Activated T-cell treated with anti-CD3 and anti-CD28 coated beads, Interleukin-2, amount 50 U/mL, for 24 hours (primary cell): ENCODE data around the gene BNC2.

ENCODE experiments used
- DNase-seq: peaks from one replicate; pipeline ENCODE4 v3.0.0-alpha.2; 2020
- H3K27ac Mint-ChIP-seq: 2 replicates; pipeline ENCODE4 v1.8.0; 2020; ENCODE audit warnings: mild to moderate bottlenecking, mixed read lengths
- H3K27me3 Mint-ChIP-seq: 2 replicates; pipeline ENCODE4 v1.8.0; 2020; ENCODE audit warnings: mixed read lengths
- H3K36me3 Mint-ChIP-seq: 2 replicates; pipeline ENCODE4 v1.8.0; 2020; ENCODE audit warnings: low read depth, mixed read lengths
- H3K4me1 Mint-ChIP-seq: 2 replicates; pipeline ENCODE4 v1.8.0; 2020; ENCODE audit warnings: low read depth, mixed read lengths
- H3K4me3 Mint-ChIP-seq: 2 replicates; pipeline ENCODE4 v1.8.0; 2020; ENCODE audit warnings: mild to moderate bottlenecking, moderate library complexity, mixed read lengths
- H3K9me3 Mint-ChIP-seq: 2 replicates; pipeline ENCODE4 v1.8.0; 2020; ENCODE audit warnings: mixed read lengths

BNC2 gene

GRCh38 chr9:16879416-16879815, 8.9 kb upstream of the BNC2 start:
- Mint-ChIP-seq H3K27me3 (no peaks in the 10 kb centered on the region), H3K4me3 (no peak overlapping the region), H3K36me3 (no peaks in the 10 kb centered on the region), H3K9me3 (peaks cover 30% of the 10 kb centered on the region), H3K4me1 (no peaks in the 10 kb centered on the region), H3K27ac (no peak overlapping the region)
- DNase-seq: no peak

GRCh38 chr9:16877256-16877655, 6.8 kb upstream of the BNC2 start:
- Mint-ChIP-seq H3K4me3 (no peak overlapping the region), H3K9me3 (peaks cover 23% of the 10 kb centered on the region), H3K27ac (no peak overlapping the region), H3K36me3 (no peaks in the 10 kb centered on the region), H3K27me3 (peaks cover 15% of the 10 kb centered on the region), H3K4me1 (no peaks in the 10 kb centered on the region)
- no peak for DNase-seq

GRCh38 chr9:16873126-16873802, 2.8 kb upstream of the BNC2 start:
- peaks cover 13% of the 10 kb centered on the region for H3K9me3 Mint-ChIP-seq
- no peak overlapping the region for H3K27ac Mint-ChIP-seq

DNA sequence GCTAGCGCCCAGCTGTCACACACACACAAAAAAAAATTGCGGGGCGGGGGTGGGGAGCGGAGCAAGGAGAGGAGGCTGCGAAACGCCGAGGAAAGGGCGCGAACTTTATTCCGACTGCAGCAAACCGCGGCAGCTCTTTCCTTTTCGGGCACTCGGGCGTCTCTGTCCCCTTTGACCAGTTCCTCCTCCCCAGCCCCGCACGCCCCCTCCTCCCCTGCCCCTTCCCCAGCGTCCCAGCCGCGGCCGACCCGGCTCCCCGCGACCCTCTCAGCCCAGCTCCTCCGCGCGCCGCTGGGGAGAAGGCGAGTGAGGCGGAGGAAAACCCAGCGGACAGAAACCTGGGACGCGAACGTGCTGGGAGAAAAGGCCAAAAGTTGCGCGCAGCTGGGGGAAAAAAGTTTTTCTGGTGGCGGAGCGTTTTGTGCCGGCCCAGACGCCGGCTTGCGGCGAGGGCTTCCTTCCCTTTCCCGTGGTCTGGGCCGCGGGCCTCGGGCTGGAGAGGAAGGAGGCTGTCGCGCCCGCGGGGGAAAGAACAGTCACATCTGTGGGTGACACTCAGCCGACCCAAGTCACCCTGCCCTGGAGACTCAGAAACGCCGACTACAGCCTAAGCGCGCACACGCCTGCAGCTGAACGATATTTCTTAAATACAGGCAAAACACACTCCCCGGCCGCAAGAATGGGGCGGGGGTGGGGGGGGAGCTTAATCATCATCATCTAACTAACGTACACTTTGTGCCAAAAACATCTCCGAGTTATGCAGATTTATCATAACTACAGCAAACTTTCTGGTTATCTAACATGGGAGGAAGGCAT, 1.1 kb upstream of the BNC2 start:
- Mint-ChIP-seq H3K27me3 (peaks cover 47% of the 10 kb centered on the region), H3K27ac (no peak overlapping the region)

More at GRCh38 chr9:16873126-16873802, 2.8 kb upstream of the BNC2 start:
- Mint-ChIP-seq H3K27me3 (peaks cover 42% of the 10 kb centered on the region), H3K4me1 (peaks cover 5% of the 10 kb centered on the region), H3K36me3 (no peaks in the 10 kb centered on the region), H3K4me3 (no peak overlapping the region)
- no peak for DNase-seq

DNA sequence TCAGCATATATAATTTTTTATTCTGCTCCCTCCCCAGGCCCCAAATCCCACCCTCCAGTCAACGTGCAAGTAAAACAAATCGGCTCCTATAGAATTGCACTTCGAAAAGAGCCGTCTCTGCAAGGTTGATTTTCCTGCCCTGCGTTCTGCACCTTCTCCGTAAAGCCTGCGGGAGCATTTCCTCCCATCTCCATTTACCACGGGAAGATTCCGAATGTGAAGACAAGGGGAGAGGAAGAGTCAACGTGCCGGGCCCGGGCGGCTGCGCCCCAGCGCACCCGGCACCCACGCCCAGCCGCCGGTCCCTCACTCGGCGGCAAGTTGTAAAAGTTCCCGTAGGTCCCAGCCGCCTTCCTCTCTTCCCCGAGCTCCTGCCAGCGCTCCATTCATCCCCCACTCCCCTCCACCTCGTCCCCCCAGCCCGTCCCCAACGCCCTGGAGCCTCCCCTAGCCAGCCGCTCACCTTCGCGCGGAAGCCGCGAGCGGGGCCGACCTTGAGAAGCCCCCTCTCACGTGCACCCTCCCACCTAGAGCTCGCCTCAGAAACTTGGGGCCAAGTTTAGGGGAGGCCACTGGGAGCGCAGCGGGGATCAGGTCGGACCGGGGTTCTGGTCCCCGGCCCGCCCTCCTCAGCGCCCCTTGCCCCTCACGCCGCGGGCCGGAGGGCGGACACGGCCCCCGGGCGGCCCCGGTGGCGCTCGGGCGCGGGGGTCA, 431 bp downstream of the BNC2 start:
- Mint-ChIP-seq H3K4me1 (peaks cover 5% of the 10 kb centered on the region), H3K9me3 (peaks cover 1% of the 10 kb centered on the region), H3K27ac (no peak overlapping the region), H3K36me3 (no peaks in the 10 kb centered on the region), H3K4me3 (no peak overlapping the region), H3K27me3 (peaks cover 47% of the 10 kb centered on the region)
- no peak for DNase-seq

More for the DNA sequence above, 1.1 kb upstream of the BNC2 start:
- Mint-ChIP-seq H3K4me3 (peak overlapping the region; percentile 57), H3K4me1 (peaks cover 5% of the 10 kb centered on the region), H3K9me3 (peaks cover 10% of the 10 kb centered on the region), H3K36me3 (no peaks in the 10 kb centered on the region)
- no peak for DNase-seq

- no peaks in the 10 kb centered on the region for H3K36me3 Mint-ChIP-seq
- no peak overlapping the region for H3K27ac Mint-ChIP-seq
- H3K27me3 Mint-ChIP-seq: peaks cover 47% of the 10 kb centered on the region
- no peak for DNase-seq
- H3K9me3 Mint-ChIP-seq: no peaks in the 10 kb centered on the region
- H3K4me1 Mint-ChIP-seq: peaks cover 5% of the 10 kb centered on the region
- no peak overlapping the region for H3K4me3 Mint-ChIP-seq
Observed at GRCh38 chr9:16869131-16869881, 1.2 kb downstream of the BNC2 start.

DNA sequence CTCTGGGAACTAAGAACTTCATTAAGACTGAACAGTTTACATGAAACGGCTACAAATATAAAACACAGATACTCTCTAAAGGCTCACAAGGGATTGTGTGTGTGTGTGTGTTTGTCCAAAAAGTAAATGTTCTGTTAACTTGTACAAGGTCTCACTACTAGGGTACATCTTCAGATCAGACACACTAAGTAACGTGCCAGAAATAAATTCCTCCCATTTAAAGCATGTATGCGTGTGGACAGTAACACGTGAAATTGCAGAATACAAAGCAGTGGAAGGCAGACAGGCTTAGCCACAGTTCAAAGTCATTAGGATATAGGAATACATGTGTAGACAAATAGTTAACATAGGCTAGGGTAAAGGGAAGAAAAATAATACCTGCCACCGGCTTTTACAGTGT, 1.8 kb downstream of the BNC2 start:
- no peak overlapping the region for H3K27ac Mint-ChIP-seq
- peaks cover 5% of the 10 kb centered on the region for H3K4me1 Mint-ChIP-seq
- H3K36me3 Mint-ChIP-seq: no peaks in the 10 kb centered on the region
- H3K9me3 Mint-ChIP-seq: no peaks in the 10 kb centered on the region
- H3K4me3 Mint-ChIP-seq: no peak overlapping the region
- no peak for DNase-seq
- H3K27me3 Mint-ChIP-seq: peaks cover 45% of the 10 kb centered on the region

DNA sequence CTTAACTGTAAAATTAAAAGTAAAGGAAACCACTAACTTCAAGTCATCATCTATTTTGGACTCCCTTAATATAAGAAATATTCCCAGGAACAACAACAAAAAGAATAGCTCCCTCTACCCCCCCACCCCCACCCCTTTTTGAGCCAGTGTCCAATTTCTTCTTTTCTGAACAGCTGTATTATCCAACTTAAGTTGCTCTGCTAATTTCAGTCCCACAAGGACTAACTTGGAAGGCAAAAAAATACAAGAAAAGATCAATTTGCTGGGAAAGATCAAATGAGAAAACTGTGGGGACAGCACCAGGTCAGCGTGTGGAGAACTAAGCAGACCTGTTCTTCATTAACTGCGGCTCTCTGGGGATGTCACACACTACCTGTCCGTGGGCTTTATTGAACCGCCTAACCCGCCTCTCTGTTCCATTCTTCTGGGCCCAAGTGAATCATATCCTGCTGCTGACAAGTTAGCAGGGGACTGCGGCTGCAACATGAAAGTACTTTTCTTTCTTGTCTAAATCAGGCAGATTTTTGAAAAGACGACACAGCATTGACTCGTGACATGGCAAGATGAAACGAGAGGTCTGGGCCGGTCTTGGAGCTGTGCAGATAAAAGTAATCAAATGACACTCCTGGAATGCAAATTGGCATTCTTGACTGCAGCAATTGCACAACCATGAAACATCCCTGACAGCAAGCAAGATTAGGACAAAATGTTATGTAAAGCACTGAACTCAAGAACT, 2.7 kb downstream of the BNC2 start:
- Mint-ChIP-seq H3K9me3 (no peaks in the 10 kb centered on the region), H3K4me1 (peaks cover 5% of the 10 kb centered on the region), H3K27me3 (peaks cover 36% of the 10 kb centered on the region), H3K36me3 (no peaks in the 10 kb centered on the region), H3K27ac (no peak overlapping the region), H3K4me3 (no peak overlapping the region)
- DNase-seq: no peak

- peaks cover 26% of the 10 kb centered on the region for H3K27me3 Mint-ChIP-seq
- no peaks in the 10 kb centered on the region for H3K9me3 Mint-ChIP-seq
- no peak for DNase-seq
- no peaks in the 10 kb centered on the region for H3K36me3 Mint-ChIP-seq
- peaks cover 3% of the 10 kb centered on the region for H3K4me1 Mint-ChIP-seq
- H3K4me3 Mint-ChIP-seq: no peak overlapping the region
- no peak overlapping the region for H3K27ac Mint-ChIP-seq
Observed at GRCh38 chr9:16866587-16866986, 3.9 kb downstream of the BNC2 start.

DNA sequence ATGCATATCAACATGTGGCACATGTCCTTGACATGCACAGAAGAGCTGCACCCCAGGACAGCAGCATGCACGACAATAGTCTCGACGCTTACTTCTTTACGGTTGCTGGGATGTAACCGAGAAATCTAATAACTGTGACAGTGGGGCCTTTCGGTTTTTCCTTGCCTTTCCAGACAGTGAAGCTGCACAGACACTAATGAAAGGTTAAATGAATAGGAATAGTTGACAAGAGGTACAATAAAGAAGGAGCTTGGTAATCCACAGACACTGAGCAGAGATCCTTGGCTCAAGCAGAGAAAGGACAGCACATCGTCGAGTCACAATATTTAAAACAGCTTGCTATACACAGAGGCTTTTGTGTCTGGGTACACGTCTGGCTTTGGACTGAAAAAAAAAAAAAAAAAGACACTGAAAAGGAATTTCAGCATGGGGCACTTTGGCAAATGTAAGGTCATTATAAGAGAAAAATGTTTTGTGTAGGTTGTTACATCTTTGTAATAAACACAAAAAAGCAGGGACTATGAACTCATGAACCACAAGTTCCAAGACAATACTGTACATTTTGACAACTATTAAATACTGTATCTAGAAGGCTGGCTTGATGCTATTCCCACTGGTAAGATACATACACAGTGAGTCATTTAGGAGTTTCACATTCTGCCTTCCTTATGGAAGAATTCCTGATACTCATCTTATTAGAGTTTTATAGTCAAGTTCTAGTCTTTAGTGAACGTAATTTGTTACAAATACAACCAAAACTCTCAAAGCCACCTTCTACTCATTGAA, 5.6 kb downstream of the BNC2 start:
- H3K4me1 Mint-ChIP-seq: no peaks in the 10 kb centered on the region
- no peak for DNase-seq
- H3K9me3 Mint-ChIP-seq: peaks cover 3% of the 10 kb centered on the region
- H3K4me3 Mint-ChIP-seq: no peak overlapping the region
- H3K27me3 Mint-ChIP-seq: peaks cover 18% of the 10 kb centered on the region
- no peak overlapping the region for H3K27ac Mint-ChIP-seq
- no peaks in the 10 kb centered on the region for H3K36me3 Mint-ChIP-seq

DNA sequence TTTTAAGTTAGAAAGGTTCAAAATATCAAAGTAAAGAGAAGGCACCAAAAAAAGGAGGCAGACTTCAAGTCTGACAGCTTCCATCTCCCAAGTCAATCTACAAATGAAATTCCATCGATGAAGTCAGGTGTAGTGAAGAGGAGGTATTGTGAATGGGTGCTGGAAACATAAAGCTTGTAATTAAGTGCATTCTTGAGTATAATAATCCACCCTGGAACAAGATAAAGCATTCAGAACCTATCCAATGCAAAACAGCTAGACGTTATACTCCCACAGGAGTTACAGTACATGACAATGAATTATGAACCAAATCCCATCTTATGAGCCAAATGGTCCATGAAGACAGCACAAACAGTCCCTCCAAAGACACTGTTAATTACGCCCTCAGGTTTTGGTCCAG, 22.3 kb downstream of the BNC2 start:
- no peaks in the 10 kb centered on the region for H3K27me3 Mint-ChIP-seq
- H3K4me1 Mint-ChIP-seq: no peaks in the 10 kb centered on the region
- H3K4me3 Mint-ChIP-seq: no peak overlapping the region
- no peak for DNase-seq
- no peak overlapping the region for H3K27ac Mint-ChIP-seq
- H3K36me3 Mint-ChIP-seq: no peaks in the 10 kb centered on the region
- peaks cover 3% of the 10 kb centered on the region for H3K9me3 Mint-ChIP-seq

- Mint-ChIP-seq H3K9me3 (peaks cover 3% of the 10 kb centered on the region), H3K4me1 (no peaks in the 10 kb centered on the region), H3K4me3 (no peak overlapping the region), H3K27me3 (no peaks in the 10 kb centered on the region), H3K27ac (no peak overlapping the region), H3K36me3 (no peaks in the 10 kb centered on the region)
- no peak for DNase-seq
Observed at GRCh38 chr9:16846986-16847385, 23.5 kb downstream of the BNC2 start.

DNA sequence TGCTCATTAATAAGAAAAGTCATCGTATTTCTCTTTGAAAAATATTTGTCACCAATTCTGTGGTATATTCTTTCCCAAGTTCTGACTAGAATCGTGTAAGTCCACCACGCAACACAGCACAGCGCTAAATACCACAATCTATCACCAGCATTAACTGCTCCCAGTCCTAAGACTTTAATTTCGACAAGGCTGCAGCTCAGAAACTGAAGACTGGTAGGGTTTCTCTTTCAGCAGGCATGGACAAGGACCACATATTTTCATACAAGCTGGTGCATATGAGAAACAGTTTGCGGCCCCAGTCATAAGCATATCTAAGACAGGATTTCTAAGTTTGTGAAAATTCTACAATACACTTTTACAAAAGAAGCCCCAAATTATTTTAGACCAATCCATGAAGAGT, 24.1 kb downstream of the BNC2 start:
- Mint-ChIP-seq H3K36me3 (no peaks in the 10 kb centered on the region), H3K4me3 (no peak overlapping the region), H3K9me3 (peaks cover 3% of the 10 kb centered on the region), H3K4me1 (no peaks in the 10 kb centered on the region), H3K27me3 (no peaks in the 10 kb centered on the region), H3K27ac (no peak overlapping the region)
- DNase-seq: no peak
